HL-60 (cell line): ENCODE results near the gene LHFPL6.

Experiments used
- DNase-seq, 2 experiments: peaks; one replicate each; pipeline ENCODE4 v3.0.0-alpha.2; 2010 to 2020; ENCODE audit warnings: low read depth in 1 of 2, low spot score in 1 of 2
- H3K27ac ChIP-seq: fragments of 250-450 bp; sonication (Bioruptor Pico); replicated peaks from 2 replicates; pipeline ENCODE4 v1.5.1; 2020; ENCODE audit warnings: mild to moderate bottlenecking, moderate library complexity
- H3K27me3 ChIP-seq: fragments of 250-450 bp; sonication (Bioruptor Pico); 2 replicates; pipeline ENCODE4 v1.5.1; 2021; ENCODE audit warnings: mild to moderate bottlenecking, moderate library complexity; ENCODE audit not compliant: insufficient read depth, poor library complexity, severe bottlenecking
- H3K4me3 ChIP-seq: replicated peaks from 2 replicates; pipeline ENCODE4 v1.5.1; 2011; ENCODE audit warnings: mild to moderate bottlenecking, control low read depth, low read length; ENCODE audit not compliant: insufficient read depth
- CTCF ChIP-seq: IDR thresholded peaks from one replicate; pipeline ENCODE4 v1.5.1; 2011; ENCODE audit warnings: low read length, control low read depth, inconsistent platforms; ENCODE audit not compliant: insufficient read depth
- GABPA ChIP-seq: IDR thresholded peaks from 2 replicates; pipeline ENCODE4 v1.6.1; 2012; ENCODE audit warnings: low read depth
- POLR2AphosphoS5 ChIP-seq: IDR thresholded peaks from 2 replicates; pipeline ENCODE4 v1.6.1; 2012; ENCODE audit warnings: low read depth
- REST ChIP-seq: IDR thresholded peaks from 2 replicates; pipeline ENCODE4 v1.6.1; 2012; ENCODE audit warnings: low read depth; ENCODE audit not compliant: insufficient replicate concordance
- SPI1 ChIP-seq: IDR thresholded peaks from 2 replicates; pipeline ENCODE4 v1.6.1; 2012; ENCODE audit warnings: low read depth, mild to moderate bottlenecking, borderline replicate concordance

Gene LHFPL6

DNA sequence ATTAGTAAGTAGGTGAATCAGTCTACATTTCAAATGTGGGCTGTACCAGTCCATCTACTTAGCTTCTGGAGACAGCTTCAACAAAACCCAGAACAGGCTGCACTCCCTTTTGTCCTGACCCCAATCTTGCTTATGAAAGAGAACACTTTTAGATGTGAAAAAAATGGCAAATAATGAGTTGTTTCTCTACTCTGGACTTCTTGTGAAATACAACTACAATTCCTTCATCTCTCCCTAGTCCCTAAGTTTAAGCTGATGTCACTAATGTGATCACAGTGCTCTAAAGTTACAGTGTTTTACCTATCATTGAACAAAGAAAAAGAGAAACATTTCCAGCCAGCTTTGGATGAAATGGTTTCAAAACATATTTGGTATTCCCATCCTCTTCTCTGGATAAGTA, 183.9 kb downstream of the LHFPL6 start:
- Histone ChIP-seq H3K27me3 (no peaks in the 10 kb centered on the region), H3K27ac (no peak overlapping the region), H3K4me3 (no peak overlapping the region)
- DNase-seq: no peak
- TF ChIP-seq REST (no peak), GABPA (no peak), CTCF (no peak), POLR2AphosphoS5 (no peak), SPI1 (no peak)

GRCh38 chr13:39418424-39418823, 184.6 kb downstream of the LHFPL6 start:
- Histone ChIP-seq H3K4me3 (no peak overlapping the region), H3K27ac (no peak overlapping the region), H3K27me3 (no peaks in the 10 kb centered on the region)
- TF ChIP-seq GABPA: no peak
- TF ChIP-seq CTCF: no peak
- no peak for TF ChIP-seq REST
- TF ChIP-seq POLR2AphosphoS5: no peak
- TF ChIP-seq SPI1: no peak
- no peak for DNase-seq

DNA sequence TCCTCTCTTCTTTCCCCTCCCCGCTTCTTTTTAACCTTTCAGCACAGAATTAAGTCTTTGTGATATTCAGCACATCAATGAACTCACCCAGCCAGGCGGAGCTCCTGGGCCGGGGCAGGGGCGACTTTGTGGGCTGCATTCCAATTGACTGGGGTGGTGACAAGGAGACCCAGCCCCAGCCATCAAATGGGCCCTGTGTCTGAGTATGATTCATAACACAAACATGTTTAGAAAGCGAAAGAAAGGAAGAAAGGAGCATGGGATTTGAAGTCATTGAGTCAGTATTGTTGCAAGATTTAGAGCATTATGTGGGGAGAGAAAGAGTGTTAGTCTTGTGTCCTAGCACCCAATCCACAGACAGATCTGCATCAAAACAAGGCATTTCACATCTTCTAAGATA, 185.3 kb downstream of the LHFPL6 start:
- H3K27me3 ChIP-seq: no peaks in the 10 kb centered on the region
- H3K27ac ChIP-seq: no peak overlapping the region
- TF ChIP-seq REST: no peak
- no peak for TF ChIP-seq CTCF
- no peak for TF ChIP-seq SPI1
- no peak for TF ChIP-seq GABPA
- no peak for TF ChIP-seq POLR2AphosphoS5
- no peak for DNase-seq
- no peak overlapping the region for H3K4me3 ChIP-seq
